ENCODE data around the gene IDH3A.

IDH3A gene

DNA sequence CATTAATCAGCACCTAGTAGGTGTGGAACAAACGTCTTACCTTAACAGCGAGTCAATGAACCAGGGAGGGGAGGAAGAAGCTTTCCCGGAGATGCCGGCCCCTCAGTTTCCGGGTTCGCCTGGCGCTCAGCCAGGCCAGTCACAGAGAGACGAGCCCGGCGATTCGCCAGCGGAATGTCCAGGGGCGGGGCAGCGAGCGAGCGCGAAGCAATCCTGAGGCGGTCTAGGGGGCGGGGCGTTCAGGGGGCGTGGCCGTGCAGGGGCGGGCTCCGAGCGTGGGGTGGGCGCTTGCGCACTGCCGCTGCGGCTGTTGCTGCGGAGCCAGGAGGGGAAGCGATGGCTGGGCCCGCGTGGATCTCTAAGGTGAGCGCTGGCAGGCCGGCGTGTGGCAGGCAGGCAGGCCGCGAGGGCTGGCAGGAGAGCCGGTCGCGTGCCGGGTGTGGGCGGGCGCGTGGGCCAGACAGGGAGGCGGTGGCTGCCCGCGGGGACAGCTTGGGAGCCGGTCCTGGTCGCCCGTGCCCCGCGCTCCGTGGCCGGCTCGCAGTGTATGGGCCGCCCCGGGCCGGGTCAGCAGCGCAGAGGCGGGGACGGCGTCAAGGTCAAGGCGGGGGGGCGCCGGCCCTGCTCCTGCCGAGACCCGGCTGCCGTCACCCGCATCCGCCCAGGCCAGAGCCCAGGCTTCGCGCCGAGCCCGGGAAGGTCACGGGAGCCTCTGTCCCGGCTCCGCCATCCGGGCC lies at the start of gene IDH3A:
Gene IDH3A (plus strand): TSS at position 295 of the 737 bp plus-strand sequence. CDS start 42 bp downstream, at position 337.
- peak; percentile 97 for DNase-seq

DNA sequence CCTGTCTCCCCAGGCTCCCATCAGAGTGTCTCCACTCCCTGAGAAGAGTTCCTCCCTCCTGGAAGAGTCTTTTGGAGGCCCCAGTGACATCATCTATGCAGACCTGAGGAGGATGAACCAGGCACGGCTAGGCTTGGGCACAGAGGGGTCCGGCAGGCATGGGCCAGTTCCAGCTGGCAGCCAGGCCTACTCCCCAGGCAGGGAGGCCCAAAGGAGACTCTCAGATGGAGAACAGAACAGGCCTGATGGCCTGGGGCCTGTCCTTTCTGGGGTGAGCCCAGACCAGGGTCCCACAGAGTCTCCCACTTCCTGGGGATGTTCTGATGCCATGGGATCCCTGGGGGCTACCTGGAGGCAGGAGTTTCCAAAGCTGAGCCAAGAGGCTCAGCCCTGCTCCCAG lies 48.3 kb upstream of the IDH3A start:
- DNase-seq: no peak

DNA sequence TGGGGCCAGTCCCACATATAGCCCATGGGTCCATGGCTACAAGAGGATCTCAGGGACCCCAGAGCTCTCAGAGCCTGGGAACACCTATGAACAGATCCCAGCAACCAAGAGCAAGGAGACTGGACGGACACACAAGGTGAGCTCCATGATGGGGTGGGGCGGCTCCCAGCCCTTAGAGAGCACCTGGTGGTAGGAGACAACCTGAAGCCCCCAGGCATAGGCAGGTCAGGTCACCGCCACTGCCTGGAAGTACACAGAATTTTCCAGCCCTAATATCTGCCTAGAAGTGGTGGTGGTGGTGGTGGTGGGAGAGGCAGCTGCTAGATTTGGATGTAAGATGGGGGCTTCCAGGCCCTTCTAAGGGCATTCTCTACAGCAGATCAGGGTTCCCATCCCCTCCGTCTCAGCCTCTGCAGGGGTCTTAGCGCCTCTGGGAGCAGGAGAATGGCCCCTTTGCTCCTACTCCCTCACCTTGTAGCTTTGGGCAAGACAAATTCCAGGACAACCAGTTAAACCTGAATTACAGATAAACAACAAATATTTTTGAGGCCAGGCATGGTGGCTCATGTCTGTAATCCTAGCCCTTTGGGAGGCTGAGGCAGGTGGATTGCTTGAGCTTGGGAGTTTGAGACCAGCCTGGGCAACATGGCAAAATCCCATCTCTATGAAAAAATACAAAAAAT lies 47.6 kb upstream of the IDH3A start:
- DNase-seq: no peak

DNA sequence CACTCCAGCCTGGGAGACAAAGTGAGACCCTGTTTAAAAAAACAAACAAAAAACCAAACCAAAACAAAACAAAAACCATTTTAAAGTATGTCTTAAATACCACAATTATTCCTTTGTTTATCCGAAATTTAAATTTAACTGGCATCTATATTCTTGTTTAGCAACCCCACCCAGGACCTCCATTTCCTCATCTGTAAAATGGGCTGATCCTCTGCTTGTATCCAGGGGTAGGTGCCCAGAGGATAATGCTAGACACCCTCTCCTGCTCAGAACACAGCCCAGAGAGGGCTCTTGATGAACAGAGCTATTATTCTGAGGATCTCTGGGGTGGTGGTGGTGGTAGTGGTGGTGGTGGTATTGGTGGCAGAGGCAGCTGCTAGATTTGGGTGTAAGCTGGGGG lies 47.0 kb upstream of the IDH3A start:
- no peak for DNase-seq

DNA sequence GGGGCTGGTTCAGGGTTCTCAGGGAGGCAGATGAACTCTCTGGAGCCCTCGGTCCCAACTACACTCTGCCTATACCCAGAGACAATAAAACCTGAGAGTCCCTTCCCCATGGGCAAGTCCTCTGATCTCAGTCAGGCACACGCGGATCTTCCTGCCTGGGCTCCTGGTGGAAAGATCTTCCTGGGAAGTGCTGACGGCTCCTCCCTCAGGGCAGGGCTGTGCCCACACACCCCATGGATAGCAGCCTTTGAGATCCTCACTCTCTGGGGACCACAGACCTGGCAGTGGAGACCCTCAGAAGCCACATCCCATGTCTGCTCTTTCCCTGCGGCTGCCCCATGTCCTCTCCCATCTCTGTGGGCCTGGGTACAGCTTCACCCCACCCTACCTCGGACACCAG lies 46.4 kb upstream of the IDH3A start:
- DNase-seq: no peak

DNA sequence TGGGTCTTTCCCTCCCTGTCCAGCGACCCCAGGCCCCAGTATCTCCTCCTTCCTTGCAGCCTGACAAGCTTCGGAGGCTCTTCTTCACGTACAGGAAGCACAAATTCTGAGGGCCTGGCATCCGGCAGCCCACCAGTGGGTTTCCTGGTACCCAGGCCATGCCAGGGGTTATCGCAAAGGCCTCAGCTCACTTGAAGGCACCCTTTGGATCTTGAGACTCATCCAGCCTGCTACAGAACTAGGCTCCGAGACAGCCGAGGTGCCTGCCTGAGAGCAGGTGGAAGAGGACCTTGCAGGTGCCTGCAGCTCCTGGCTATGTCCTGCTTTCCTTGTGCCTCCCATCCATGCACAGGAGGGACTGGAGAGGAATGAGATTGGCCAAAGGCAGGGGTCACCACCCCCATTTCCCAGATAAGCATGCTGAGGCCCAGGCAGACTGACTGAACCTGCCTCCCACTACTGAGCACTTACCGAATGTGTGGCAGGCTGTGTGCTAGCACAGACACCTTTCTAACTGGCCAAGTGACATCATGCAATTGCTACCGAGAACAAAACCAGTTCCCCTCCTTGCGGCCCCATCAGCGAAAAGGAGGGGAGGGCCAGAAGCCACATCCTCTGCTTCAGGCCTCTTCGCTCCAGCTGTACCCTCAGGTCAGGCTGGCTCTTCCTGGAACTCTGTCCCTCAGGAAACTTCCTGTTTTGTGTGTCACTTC lies 45.6 kb upstream of the IDH3A start:
- DNase-seq: no peak

DNA sequence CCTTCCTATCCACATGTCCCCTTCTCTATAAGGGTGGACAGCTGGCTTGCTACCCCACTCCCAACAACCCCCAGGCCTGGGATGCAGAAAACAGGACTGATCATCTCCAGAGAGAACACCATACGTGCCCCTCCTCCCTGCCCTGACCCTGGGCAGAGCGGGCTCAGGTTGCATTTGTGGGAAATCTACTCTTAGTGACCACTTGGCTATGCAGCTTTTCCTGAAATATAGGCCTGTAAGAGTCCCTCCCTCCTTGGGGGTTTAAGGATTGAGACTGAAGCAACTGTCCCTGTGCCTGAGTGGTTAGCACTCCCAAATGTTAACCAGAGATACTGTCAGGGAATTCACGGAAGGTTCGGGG lies 45.1 kb upstream of the IDH3A start:
- DNase-seq: no peak

DNA sequence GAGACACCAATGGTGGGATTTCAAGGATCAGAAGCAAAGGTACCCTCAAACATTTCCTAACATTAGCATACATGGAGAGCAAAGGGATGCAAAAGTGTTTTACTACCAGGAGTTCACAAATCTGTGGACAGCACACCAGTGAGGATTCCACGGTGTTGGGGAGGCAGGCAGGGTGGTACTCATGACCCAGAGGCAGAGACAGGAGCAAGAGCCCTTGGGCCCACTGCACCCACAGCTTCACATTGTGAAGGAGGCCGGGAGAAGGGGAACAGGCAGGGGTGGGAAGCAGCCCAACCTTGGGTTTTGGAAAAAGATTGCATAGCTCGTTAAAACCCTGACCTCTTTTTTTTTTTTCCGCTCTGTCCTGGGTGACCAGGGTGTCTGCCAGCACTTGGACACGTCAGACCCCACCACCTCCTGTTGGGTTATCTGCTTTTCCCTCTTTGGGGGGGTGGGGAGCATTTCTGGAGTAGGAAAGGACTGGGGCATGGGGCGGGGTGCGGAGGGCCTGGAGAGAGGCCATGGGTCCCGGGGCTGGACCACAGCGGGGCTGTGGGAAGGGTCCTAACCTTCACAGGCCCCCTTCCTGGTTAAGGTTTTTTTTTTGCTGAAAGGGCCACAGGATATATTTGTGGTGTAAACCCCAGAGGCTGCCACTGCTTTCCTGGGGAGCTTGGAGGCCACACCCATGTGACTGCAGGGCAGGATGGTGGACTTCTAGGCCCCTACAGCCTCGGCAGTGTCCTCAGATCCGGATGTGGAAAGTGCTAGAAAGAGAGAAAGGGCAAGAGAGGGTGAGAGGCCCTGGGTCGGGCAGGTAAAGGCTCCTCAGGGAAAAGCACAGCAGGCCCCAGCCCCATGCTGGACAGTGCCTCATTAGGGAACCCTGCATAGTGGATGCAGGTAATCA lies 44.3 kb upstream of the IDH3A start:
- DNase-seq: no peak

DNA sequence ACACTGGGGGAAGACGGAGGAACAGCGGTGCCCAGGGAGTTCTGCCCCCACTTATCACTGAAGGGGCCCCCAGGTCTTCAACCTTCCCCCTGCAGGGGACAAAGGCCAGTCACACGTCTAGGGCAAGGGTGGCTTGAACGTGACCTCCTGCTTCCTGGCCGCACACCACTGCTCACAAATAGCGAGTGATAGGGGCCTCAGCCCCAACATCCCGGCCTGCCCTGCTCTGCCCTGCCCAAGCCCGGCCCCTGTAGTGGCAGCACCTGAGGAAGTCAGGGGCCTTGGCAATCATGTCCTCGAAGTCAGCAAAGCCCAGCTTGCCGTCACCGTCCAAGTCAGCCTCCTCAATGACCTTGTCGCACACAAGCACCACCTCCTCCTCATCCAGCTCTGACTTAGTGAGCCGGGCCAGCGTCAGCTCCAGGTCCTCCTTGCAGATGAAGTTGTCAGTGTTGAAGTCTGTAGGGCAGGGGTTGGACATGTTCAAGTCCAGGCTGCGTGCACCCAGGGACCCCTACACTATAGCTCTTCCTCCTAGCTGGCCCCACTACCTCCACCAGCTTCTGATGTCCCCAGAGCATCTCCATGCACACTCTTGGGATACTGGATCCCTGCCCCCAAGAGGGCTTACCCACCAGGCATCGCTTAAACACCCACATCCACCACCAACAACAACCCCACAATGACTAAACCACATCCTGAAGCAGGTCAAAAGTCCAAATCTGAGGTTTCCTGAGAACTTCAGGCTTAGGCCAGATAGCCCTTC lies 43.5 kb upstream of the IDH3A start:
- DNase-seq: no peak

DNA sequence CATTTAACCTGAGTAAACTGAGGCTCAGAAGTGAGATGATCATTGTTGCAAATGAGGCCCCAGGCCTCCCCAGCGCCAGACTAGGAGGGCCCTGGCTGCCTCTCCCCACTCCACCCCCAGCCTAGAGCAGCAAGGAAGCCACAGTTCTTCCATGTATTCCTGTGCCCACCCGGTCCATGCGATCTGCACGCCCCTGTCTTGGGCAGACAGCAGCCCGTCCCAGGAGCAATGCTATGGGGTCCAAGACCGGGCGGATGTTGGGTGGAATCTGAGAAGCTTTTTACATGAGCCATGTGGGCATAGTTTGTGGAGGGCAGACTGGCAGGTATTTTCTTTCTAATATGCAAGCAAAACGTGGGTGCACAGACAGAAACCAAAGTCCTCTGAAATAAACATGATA lies 41.7 kb upstream of the IDH3A start:
- DNase-seq: no peak

DNA sequence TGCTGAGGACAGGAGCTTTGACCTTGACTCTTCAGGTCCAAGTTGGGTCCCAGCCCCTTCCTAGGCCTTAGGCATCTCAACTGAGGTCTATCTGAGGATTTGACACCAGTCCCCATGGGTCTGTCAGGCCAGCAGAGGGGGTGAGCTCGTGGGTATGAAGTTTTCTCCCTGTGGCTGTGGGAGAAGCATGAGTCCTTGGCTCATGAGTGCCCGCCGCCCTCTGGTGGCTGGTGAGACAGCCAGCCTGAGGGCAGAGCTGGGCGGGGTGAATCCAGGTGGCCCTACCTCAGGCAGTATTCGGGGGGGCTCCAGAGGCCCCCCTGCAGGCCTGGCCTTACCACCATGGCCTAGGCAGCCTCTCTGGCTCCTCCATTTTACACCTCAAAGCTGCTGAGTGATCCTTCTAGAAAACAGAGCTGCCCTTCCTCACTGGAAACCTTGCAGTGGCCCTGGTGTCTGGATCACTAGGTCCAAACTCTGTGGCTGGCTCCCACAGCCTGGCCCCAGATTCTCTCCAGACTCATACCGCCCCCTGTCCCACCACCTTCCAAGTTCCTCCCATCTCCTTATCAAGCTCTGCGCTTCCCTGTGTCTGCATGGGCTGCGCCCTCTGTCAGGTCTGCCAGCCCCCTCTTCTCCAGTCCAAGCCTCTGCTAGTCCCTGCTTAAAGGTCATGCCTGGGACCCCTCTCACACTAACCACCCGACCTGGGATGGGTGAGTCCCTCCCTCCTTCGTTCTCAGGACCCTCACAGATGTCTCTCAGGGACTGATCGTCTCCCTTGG lies 40.7 kb upstream of the IDH3A start:
- peak; percentile 83 for DNase-seq

DNA sequence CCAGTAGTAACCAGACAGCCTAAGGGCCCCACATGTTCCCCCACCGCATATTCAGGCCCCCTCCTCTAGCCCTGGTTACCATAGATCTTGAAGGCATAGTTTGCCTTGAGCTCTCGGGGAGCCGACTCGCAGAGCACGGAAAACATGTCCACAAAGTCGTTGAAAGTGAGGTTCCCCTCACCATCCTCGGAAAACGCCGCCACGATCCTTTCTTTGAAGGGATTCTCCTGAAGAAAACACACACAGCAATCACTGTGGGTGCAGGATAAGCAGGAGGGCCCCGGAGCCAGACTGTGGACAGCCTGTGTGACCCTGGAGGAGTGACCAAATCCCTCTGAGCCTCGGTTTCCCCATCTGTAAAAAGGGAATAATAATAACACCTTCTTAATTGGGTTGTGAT lies 40.0 kb upstream of the IDH3A start:
- DNase-seq: no peak

DNA sequence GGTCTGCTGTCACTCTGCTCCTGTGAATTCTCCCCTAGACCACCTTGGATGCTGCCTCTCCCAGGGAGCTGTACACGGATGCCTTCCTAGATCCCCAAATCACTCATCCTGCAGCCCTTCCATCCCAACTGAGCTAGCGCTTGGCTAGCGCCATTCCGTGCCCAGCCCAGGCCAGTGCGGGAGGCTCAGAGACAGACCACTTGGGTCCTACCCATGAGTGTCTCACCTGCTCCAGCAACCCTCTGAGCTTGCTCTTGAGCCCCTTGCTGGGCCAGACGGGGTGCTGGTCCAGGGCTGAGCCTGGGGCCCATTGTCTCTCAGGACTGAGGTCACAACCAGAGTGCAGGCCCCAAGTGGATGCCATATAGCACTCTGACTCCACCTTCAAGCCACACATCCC lies 39.1 kb upstream of the IDH3A start:
- DNase-seq: no peak

DNA sequence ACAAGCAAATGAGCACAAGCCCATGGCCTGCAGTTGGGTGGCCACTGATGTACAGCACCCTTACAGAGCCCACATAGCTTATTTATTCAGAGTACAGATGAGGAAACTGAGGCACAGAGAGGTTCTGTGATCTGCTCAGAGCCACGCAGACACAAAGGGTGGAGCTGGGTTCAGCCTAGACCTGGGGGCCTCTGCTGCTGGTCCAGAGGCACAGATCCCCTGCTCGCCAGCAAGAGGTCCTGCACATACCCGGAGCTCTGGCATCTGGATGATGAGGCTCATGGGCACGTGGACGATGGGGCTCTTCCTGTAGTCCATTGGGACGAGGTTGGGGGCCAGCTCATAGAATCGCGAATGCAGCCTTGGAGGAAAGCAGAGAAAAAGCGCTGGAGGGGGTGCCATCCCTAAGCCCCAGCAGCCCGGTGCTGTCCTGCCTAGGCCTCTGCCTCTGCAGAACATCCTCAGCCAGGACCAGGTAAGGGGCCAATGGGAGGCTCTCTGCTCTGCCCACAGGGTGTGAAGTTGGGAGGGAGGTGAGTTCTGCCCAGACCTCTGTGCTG lies 38.2 kb upstream of the IDH3A start:
- DNase-seq: no peak

DNA sequence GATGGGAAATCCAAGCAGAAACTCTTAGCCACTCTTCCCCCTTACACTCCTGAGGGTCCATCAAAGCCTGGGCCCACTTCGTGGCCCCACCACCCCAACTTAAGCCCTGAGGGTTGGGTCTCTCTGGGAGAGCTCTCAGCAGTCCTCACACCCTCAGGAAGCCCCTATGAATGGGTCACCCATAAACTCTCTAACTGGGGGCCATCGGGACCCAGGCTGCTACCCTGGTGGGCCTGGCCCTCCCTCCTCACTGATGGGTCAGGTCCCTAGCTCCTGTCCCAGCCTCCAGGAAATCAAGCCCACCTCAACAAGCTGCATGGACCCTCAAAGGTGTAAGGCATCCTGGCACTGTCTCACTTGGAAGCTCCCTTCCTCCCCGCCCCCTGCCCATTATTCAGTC lies 37.4 kb upstream of the IDH3A start:
- no peak for DNase-seq

DNA sequence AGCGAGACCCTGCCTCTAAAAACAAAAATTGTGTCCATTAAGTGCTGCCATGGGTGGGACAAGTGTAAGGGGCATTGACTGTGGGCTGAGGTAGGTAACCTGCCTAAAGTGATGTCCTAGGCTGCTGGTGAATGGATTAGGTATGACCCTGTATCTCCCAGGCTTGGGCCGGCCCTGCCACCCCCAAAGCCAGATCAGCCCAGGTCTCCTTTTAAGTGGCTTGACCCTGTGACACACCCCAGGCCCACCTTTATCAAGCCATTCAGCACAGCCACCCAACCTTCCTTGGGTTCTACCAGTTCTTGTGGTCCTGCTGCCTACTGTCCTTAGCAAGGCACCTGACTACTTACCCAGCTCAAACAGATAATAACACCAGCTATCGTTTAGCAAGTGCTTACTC lies 36.6 kb upstream of the IDH3A start:
- no peak for DNase-seq

DNA sequence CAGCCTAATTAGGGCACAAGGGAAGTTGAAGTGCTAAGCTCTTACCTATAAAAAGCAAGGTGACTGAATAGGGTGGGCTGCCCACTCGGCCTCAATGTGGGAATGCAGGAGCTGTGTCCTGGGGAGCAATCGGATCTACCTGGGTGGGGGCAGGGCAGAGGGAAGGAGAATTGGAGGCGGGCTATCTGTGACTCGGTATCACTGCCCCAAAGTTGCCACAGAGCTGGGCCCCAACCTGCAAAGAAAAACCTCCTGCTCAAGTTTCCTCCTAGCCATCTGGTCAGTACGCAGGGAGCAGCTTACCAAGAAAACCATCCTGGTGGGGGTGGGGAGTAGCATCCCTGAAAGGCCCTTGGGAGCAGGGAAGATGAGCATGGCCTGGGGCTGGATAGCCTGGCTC lies 28.6 kb upstream of the IDH3A start:
- DNase-seq: no peak

DNA sequence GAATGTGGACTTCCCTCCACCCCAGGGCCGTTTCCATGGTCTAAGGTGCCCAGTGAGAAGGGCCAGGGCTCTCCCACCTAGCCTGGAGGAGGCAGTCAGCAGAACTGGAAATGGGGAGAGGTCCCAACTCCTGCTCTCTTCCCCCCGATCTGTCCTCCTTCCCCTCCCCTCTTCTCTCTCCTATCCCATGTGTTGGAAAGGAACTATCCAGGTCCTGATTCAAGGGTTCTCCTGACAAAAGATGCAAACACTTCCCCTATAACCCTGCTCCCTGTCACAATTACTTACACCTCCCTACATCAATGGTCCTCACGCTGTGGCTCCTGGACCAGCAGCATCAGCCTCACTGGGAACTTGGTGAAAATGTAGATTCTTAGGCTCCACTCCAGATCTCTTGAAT lies 23.9 kb upstream of the IDH3A start:
- no peak for DNase-seq

DNA sequence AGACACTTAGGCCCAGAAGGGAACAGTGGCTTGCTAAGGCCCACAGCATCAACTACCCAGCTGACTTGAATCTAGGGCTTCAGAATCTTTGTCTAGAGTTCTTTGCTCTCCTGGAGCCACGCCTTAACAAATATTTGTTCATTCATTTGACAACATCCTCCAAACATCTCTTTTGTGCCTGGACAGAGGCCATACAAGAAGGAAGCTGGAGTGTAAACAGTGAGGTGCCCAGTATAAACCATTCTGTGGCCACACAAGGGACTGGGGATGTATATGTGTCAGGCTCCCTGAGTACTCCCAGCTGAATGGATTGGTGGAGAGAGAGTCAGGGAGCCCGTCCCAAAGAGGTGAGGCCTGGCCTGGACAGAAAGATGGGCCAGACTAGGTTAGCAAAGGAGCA lies 21.3 kb upstream of the IDH3A start:
- no peak for DNase-seq

DNA sequence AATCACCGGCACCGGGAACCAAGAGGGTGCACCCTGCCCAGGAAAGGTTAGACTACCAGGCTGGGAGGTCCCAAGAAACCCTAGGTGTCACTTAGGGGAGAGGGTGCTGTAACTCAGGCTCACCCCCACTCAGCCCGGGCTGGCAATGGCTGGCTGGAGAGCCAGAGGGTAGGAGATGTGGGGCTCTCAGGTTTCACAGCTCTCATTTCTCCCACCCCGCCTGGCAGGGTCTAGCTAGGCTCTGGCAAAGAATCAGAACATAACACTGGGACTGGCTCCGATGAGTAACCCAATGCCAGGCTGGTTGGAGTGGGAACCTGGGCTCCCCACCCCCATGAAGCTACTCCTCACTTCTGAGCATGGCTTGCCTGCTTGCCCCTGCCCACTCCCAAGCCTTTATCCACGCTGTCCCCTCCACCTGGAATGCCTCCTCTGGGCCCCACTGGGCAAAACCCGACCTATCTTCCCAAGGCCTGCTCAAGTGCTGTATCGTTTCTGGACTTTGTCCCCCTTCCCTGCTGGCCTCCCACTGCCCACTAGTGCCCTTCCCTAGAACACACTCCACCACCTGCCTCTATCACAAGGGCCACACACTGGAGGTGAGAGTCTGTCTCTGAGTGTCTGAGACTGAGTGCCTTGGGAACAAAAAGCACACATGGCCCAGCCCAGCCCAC lies 19.9 kb upstream of the IDH3A start:
- peak; percentile 13 for DNase-seq

Measured in fibroblast of skin of right biceps (primary cell).